Transverse colon (tissue), 4 donors: ENCODE measurements around the gene CRYBG2. TPM values are rescaled to one million over a fixed set of nuclear protein-coding genes. Genes with fewer than 3 reads are reported as not detected.

Experiments
- DNase-seq: peaks from one replicate; pipeline ENCODE4 v3.0.0-alpha.2; 2019
- H3K27ac ChIP-seq, 4 donors: fragments of 200-600 bp; sonication (generic); 2 replicates each; pipeline ENCODE4 v1.5.1; 2016 to 2018; ENCODE audit warnings: inconsistent platforms in 4 of 4
- H3K27me3 ChIP-seq: fragments of 200-600 bp; sonication (generic); 2 replicates; pipeline ENCODE4 v1.5.1; 2017; ENCODE audit warnings: inconsistent platforms
- H3K36me3 ChIP-seq, 4 donors: fragments of 200-600 bp; sonication (generic); 2 replicates each; pipeline ENCODE4 v1.5.1; 2017 to 2019; ENCODE audit warnings: inconsistent platforms in 4 of 4
- H3K4me1 ChIP-seq, 4 donors: fragments of 200-600 bp; sonication (generic); 2 replicates each; pipeline ENCODE4 v1.5.1; 2017 to 2020; ENCODE audit warnings: inconsistent platforms in 4 of 4
- H3K4me3 ChIP-seq, 4 donors: fragments of 200-600 bp; sonication (generic); 1 replicate in 1 of 4; 2 replicates in 3 of 4; pipeline versions ENCODE4 v1.5.1 to v1.6.1; 2017 to 2019; ENCODE audit warnings: inconsistent platforms in 4 of 4
- H3K9me3 ChIP-seq, 2 donors: fragments of 200-600 bp; sonication (generic); 2 replicates each; pipeline ENCODE4 v1.5.1; 2017 to 2019; ENCODE audit warnings: inconsistent platforms in 2 of 2
- EP300 ChIP-seq: sonication (generic); formaldehyde crosslinking; IDR thresholded peaks from one replicate; pipeline ENCODE4 v1.6.1; 2017; ENCODE audit warnings: antibody characterized with exemption, low read depth
- POLR2A ChIP-seq: fragments of 450-650 bp; IDR thresholded peaks from one replicate; pipeline ENCODE4 v1.6.1; 2016; ENCODE audit warnings: antibody characterized with exemption, mild to moderate bottlenecking, moderate library complexity
- POLR2AphosphoS5 ChIP-seq, 3 donors: sonication (generic); formaldehyde crosslinking; IDR thresholded peaks; one replicate each; pipeline ENCODE4 v1.6.1; 2016; ENCODE audit warnings: antibody characterized with exemption in 3 of 3
- WGBS, 2 donors: methylation state at CpG; one replicate each; pipeline ENCODE4 v1.1.5; 2018; ENCODE audit warnings: low coverage in 1 of 2; 5-methylcytosine and 5-hydroxymethylcytosine counted together
- in situ Hi-C, 4 donors: fragments of 200-750 bp; cut with MboI; loops; one replicate each; pipeline versions ENCODE4 v1.15.0 to v1.15.1; 2017; ENCODE audit warnings: low sequenced_read_pairs in 3 of 4, low pct_ligation_motif_present in 1 of 4, low pct_unique_long_range_greater_than_20kb in 1 of 4
- intact Hi-C: fragments of 100-400 bp; cut with DNase I; formaldehyde crosslinking; loops from one replicate; pipeline ENCODE4 v1.15.1; 2023; ENCODE audit warnings: low total_unique reads
- total RNA-seq, 4 donors: library from RNA; depleted of rRNA; stranded (reverse); fragments of >200 nt; gene quantifications; one replicate each; pipeline ENCODE4 v1.1.0, GENCODE V29; 2016
- TF ChIP-seq, protein P1 (sequence below), 5 experiments: fragments of 200-600 bp in 3 of 5; fragments of 450-650 bp in 2 of 5; sonication (generic) in 3 of 5; IDR thresholded peaks; 1 replicate in 2 of 5; 2 replicates in 3 of 5; pipeline ENCODE4 v1.5.1; 2016 to 2017; ENCODE audit warnings: antibody characterized with exemption in 5 of 5, inconsistent platforms in 3 of 5, mild to moderate bottlenecking in 2 of 5, moderate library complexity in 1 of 5

Gene CRYBG2
- total RNA-seq, 4 donors from 2014 or later, result 2.8 to 41.9 (median 22.3) TPM

DNA sequence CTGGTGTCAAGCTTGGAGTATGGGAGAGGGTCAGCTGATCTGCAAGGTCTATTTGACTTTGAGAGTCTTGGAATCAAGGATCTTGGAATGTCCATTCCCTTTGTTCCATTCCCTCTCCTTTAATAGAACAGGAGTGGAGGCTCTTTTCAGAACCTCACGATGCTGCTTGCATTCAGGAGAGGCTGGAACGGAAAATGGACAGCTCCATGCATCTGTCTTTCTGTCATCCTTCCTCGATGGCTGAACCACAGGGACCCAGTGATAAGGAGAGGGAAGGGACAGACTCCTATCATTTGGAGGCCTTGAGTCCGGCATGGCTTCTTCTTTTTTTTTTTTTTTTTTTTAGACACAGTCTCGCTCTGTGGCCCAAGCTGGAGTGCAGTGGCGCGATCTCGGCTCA lies 41.8 kb upstream of the CRYBG2 start:
- TF ChIP-seq, protein P1, sequence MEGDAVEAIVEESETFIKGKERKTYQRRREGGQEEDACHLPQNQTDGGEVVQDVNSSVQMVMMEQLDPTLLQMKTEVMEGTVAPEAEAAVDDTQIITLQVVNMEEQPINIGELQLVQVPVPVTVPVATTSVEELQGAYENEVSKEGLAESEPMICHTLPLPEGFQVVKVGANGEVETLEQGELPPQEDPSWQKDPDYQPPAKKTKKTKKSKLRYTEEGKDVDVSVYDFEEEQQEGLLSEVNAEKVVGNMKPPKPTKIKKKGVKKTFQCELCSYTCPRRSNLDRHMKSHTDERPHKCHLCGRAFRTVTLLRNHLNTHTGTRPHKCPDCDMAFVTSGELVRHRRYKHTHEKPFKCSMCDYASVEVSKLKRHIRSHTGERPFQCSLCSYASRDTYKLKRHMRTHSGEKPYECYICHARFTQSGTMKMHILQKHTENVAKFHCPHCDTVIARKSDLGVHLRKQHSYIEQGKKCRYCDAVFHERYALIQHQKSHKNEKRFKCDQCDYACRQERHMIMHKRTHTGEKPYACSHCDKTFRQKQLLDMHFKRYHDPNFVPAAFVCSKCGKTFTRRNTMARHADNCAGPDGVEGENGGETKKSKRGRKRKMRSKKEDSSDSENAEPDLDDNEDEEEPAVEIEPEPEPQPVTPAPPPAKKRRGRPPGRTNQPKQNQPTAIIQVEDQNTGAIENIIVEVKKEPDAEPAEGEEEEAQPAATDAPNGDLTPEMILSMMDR (IDR thresholded peaks at IDR 0.05), result no peak
- 76 to 84% methylated on average over 5 to 8 of the region's 8 CpGs for WGBS, 2 donors
- no peak overlapping the region for H3K4me3 ChIP-seq

DNA sequence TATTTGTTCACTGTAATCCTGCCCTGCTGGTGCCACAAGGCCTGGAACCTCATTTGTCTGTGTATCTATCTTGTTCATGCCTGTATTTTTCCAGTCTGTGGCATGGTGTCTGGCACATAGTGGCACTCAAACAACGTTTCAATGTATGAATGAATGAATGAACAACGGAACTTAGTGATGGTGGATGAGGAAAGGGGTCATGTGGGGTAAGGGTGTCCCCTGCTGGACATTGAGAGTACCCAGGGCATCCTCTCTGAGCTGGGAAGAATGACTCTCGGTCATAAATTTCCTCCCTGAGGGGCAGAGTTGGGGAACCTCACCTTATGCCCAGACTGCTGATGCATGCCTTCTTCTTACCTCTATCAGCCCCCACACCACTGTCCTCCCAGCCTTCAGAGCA lies 37.5 kb upstream of the CRYBG2 start:
- Histone ChIP-seq H3K4me1 (no peaks in the 10 kb centered on the region), H3K4me3 (no peak overlapping the region), H3K36me3 (no peaks in the 10 kb centered on the region), H3K9me3 (no peaks in the 10 kb centered on the region), H3K27ac (no peak overlapping the region), H3K27me3 (no peaks in the 10 kb centered on the region)
- intact Hi-C loops, result no loop called here
- 8% methylated on average over 3 of the region's 3 CpGs; no CpG with 5 or more reads in 1 of the 2 donors for whole genome bisulfite sequencing, 2 donors
- DNase-seq, result no peak
- in situ Hi-C loops, result no loop called here
- TF ChIP-seq, protein P1 (IDR thresholded peaks at IDR 0.05), result no peak
- no peak for TF ChIP-seq POLR2A
- no peak for TF ChIP-seq POLR2AphosphoS5 (IDR thresholded peaks at IDR 0.05)
- no peak for TF ChIP-seq EP300

More for the DNA sequence above, 41.8 kb upstream of the CRYBG2 start:
- intact Hi-C loops, result no loop called here
- no peaks in the 10 kb centered on the region for H3K9me3 ChIP-seq
- in situ Hi-C loops, result no loop called here
- no peaks in the 10 kb centered on the region for H3K36me3 ChIP-seq
- H3K27me3 ChIP-seq, result no peaks in the 10 kb centered on the region
- DNase-seq, result no peak
- H3K27ac ChIP-seq, result no peak overlapping the region
- H3K4me1 ChIP-seq, result no peaks in the 10 kb centered on the region

DNA sequence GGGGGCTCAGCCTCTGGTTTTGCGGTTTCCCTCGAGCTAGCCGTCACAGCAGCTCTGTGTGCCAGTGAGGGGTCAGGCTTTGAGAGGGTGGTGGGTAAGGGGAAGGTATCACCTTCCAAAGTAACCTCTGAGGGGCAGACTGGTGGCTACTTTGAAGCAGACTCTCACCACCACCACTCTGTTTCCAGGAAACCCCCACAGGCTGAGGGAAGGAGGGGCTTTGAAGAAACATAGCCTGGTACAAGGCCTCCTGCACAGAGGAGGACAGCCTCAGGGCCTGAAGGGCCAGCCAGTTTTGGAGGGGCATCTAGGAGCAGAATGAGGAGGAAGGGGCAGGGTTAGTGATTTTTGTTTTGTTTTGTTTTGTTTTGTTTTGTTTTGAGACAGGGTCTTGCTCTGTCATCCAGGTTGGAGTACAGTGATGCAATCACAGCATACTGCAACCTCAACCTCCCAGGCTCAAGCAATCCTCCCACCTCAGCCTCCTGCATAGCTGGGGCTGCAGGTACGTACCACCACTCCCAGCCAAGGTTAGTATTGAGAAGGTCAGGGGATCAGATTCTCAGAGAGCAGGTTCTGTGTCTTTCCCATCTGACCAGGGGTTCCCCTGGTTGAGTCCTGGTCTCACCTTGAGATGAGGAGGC lies 35.8 kb upstream of the CRYBG2 start:
- WGBS, 2 donors, result 80 to 90% methylated on average over 1 to 2 of the region's 4 CpGs
- H3K4me3 ChIP-seq, result no peak overlapping the region
- intact Hi-C loops, result no loop called here
- no peaks in the 10 kb centered on the region for H3K27me3 ChIP-seq
- H3K36me3 ChIP-seq, result no peaks in the 10 kb centered on the region
- DNase-seq, result no peak
- in situ Hi-C loops, result no loop called here
- H3K4me1 ChIP-seq, result no peaks in the 10 kb centered on the region
- no peak overlapping the region for H3K27ac ChIP-seq
- TF ChIP-seq EP300, result no peak
- no peak for TF ChIP-seq POLR2AphosphoS5 (IDR thresholded peaks at IDR 0.05)
- TF ChIP-seq POLR2A, result no peak
- TF ChIP-seq, protein P1 (IDR thresholded peaks at IDR 0.05), result no peak
- H3K9me3 ChIP-seq, result no peaks in the 10 kb centered on the region

DNA sequence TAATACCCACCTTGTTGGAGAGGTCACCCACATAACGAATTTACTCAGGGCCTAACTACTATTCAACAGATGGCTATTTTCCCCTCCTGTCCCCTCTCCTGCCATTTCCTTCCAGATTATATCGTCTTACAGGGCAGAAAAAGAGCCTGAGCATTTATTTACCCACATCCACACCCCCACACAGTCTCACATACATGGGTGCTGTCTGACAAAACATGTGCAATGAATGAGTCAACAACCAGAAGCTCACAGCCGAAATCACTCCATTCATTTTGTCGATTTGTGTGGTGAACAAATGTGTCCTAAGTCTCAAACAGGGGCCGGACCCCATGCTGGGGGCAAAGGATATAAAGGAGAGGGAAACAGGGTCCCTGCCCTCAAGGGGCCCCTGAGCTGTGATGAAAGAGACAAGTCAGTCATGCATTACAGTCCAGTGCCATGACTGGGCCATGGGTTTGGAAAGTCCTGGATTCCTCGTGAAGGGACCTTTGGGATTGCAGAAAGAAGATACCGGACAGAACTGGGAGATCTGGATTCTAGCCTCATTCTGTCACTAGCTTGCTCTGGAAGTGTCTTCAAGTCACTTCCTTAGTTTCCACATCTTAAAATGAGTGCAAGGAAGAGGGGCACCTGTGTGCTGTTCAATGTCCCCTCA lies 35.0 kb upstream of the CRYBG2 start:
- Histone ChIP-seq H3K36me3 (no peaks in the 10 kb centered on the region), H3K27ac (no peak overlapping the region), H3K4me3 (no peak overlapping the region), H3K4me1 (no peaks in the 10 kb centered on the region), H3K27me3 (no peaks in the 10 kb centered on the region), H3K9me3 (no peaks in the 10 kb centered on the region)
- in situ Hi-C loops (no loop called here), intact Hi-C loops (no loop called here)
- DNase-seq, result no peak
- TF ChIP-seq POLR2A (no peak), EP300 (no peak), POLR2AphosphoS5 (IDR thresholded peaks at IDR 0.05) (no peak)
- TF ChIP-seq, protein P1 (IDR thresholded peaks at IDR 0.05), result no peak
- WGBS, 2 donors, result 80 to 90% methylated on average over 2 to 7 of the region's 7 CpGs
